GM20431 (cell line): ENCODE data around the gene ANKLE1.
"Not testable (repeated sequence)": the region's sequence is repeated elsewhere in the genome, so short reads cannot be mapped to it uniquely, and the experiment has no call there.

Source experiments
- in situ Hi-C: fragments of 300-500 bp; cut with MseI, MboI; formaldehyde crosslinking; loops from one replicate; pipeline ENCODE4 v1.15.0; 2020; ENCODE audit warnings: low sequenced_read_pairs; ENCODE audit not compliant: unreplicated experiment

ANKLE1 gene

DNA sequence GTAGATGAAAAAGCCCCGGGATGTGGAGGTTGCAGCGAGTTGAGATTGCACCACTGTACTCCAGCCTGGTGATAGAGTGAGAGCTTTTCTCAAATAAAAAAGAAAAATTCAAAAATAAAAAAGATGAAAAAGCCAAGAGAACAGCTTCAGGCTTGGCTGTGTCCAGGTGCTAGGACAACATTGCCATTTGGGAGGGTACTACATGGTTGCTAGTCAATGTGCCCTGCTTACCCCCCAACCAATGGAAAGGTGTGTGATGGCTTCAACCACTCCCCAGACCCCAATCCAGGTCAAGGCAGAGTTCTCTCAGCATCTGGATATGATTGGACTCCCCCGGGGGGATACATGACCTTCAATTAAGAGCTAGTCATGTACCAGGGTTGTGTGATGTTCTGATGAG, 2.3 kb upstream of the ANKLE1 start:
- in situ Hi-C loops: no loop called here

DNA sequence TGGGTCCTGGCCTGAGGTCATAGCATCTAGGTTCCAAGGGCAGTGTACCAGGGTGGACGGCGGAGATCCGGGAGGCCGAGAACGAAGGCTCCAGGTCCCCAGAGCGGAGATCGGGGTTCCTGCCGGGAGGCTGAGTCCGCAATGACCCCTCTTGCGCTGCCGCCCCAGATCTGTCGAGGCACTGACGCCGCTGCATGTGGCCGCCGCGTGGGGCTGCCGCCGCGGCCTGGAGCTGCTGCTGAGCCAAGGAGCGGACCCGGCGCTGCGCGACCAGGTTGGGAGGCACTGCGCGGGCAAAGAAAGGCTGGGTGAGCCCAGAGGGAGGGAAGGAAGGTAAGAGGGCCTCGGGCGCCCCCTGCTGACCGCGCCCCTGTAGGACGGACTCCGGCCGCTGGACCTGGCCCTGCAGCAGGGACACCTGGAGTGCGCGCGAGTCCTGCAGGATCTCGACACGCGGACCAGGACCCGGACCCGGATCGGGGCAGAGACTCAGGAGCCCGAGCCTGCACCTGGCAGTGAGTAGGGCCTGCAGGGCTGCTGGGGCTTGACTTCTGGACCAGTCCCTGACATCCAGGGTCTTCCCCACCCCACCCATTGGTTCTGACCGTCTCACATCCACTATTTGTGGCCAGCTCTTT, 906 bp downstream of the ANKLE1 start:
- in situ Hi-C loops: no loop called here

DNA sequence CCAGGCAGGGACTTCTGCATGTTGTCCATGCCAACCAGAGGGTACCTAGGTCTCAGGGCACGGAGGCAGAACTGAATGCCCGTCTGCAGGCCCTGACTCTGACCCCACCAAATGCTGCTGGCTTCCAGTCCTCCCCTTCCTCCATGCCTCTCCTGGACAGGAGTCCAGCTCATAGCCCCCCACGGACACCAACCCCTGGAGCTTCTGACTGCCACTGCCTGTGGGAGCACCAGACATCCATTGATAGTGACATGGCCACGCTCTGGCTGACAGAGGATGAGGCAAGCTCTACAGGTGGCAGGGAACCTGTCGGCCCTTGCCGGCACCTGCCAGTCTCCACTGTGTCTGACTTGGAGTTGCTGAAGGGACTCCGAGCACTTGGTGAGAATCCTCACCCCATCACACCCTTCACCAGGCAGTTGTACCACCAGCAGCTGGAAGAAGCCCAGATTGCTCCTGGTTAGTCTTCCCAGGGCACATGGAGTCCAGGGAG, 1.8 kb downstream of the ANKLE1 start:
- in situ Hi-C loops: no loop called here

DNA sequence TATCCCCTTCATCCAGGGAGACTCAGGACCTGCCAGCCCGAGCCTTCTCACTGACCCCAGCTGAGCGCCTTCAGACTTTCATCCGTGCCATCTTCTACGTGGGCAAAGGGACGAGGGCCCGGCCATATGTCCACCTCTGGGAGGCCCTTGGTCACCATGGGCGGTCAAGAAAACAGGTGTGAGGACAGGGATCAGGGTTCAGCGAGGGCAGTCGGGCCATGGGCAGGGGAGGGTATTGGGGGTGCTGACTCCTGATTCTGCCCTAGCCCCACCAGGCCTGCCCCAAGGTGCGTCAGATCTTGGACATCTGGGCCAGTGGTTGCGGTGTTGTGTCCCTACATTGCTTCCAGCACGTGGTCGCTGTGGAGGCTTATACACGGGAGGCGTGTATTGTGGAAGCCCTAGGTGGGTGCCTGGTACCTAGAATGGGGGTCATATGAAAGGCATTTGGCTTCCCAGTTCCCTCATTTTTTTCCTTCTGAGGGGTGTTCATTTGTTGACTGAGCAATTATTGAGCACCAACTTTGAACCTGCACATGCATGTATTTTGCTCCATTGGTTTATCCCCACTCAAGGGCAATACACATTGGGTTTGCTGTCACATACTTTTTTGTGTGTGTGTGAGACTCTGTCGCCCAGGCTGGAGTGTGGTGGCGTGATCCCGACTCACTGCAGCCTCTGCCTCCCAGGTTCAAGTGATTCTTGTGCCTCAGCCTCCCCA, 3.9 kb downstream of the ANKLE1 start:
- in situ Hi-C loops: no loop called here

DNA sequence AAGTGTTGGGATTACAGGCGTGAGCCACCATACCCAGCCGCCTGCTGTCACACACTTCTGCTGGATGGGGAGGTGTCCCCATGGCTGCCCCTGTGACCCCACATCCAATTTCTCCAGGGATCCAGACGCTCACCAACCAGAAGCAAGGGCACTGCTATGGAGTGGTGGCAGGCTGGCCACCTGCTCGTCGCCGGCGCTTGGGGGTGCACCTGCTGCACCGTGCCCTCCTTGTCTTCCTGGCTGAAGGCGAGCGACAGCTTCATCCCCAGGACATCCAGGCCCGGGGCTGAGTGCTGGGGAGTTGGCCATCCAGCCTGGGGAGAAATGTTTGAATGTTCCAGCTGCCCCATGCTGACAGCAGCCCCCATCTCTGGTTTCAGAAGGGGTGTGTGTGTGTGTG, 4.6 kb downstream of the ANKLE1 start:
- in situ Hi-C loops: no loop called here

DNA sequence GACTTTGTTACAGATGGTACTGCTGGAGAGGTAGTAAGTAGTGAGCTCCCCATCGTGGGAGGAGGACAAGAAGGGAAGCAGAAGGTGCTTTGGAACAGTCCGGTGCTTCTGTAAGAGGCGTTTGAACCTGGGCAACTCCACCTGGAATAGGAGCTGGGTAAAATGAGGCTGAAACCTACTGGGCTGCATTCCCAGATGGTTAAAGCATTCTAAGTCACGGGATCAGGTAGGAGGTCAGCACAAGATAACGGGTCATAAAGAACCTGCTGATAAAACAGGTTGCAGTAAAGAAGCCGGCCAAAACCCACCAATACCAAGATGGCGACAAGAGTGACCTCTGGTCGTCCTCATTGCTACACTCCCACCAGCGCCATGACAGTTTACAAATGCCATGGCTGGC, 5.1 kb downstream of the ANKLE1 start:
- in situ Hi-C loops: no loop called here

DNA sequence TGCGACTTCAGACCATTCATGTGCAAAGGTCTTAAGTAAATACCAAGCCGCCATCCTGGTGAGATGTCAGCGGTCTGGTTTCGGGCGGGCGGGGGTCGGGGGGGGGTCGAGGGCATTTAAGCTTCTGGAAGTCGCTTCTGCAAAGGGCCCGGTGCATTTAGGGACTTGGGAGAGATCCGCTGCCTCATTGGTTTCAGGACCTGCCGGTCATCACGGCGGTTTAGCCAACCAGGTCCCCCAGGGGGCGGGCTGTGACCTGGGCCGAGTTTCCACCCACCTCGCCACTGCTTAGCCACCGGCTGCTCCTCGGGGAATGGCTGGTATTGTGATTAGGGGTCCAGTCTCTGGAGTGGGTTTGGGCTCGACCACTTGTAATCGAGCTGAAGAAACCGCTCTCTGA, 7.8 kb downstream of the ANKLE1 start:
- in situ Hi-C loops: no loop called here

DNA sequence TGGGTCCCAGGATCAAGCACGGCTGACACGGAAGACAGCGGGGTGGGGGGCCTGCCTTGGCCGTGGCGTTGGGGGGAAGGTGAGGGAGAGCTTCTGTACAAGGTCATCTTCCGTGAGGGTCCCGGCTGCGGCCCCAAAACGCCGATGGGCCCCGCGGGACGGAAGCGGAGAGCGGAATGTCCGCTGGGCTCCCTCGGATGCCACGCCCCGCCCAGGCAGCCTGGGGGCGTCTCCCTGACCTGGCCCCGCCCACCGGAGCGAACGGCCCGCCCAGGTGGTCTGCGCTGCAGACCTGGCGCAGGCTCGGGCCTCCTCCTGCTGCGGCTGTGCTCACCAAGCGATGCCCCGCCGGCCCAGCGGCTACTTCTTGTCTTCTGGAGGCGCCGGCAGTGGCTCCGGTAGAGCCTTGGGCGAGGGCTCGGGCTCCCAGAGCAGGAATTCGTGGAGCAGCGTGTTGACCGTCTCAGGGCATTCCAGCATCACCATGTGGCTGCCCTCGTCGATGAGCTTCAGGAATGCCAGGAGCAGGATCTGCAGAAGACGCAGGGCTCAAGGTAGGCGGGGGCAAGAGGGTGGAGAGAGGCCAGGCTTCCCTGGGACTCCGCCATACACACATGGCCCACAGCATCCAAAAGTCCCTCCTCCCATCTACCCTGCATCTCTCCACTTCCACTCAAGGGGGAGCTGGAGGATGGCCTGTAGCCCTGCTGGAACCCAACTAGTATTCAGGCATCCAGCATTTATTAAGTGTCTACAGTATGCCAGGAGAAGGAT, 10.8 kb downstream of the ANKLE1 start:
- in situ Hi-C loops: no loop called here

DNA sequence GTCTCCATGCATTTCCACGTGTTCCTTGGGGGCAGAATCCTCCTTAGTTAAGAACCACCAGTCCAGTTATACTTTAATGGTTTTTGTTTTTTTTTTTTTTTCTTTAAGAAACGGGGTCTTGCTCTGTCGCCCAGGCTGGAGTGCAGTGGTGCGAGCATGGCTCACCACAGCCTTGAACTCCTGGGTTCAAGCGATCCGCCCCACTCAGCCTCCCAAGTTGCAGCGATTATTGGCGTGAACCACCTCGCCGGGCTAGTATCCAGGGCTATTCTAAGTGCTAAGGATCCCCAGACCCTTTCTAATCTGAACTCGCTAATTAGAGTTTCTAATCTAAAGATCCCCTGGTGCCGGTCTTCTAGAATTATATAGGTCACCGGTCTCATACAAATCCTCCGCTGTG, 11.9 kb downstream of the ANKLE1 start:
- in situ Hi-C loops: no loop called here

DNA sequence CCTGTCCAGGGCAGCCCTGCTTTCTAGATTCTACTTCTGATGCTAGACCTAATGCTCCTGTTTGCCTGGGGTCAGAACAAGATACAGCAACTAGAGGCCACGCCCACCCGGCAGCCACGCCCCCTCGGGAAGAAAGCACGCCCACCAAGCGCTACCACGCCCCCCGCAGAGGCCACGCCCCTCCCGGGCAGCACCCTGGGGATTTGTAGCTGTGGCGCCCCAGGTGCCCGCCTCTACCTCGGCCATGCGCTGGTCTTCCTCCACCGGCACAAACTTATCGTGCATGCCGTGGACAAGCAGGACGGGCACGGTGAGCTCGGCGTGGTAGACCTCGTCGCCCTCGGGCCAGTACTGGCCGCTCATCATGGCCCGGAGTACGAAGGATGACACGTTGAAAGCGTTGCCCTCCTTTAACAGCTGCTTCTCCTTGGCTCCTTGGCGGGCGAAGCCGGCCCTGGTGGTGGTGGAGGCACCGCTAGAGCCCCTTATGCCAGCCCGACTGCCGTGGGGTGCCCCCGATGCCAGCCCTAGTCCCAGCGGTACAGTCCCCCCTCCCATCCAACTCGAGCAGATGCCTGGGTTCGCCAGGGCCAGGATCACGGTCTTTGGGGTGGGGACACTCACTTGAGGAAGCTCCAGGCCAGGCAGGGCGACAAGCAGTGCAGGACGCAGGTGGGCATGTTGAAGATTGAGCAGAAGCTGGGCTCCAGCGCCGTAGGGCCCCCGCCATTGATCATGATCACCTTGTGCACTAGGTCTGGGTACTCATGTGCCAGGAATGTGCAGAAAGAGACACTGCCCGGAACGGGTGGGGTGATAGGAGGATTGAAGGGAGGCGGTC, 12.6 kb downstream of the ANKLE1 start:
- in situ Hi-C loops: no loop called here

DNA sequence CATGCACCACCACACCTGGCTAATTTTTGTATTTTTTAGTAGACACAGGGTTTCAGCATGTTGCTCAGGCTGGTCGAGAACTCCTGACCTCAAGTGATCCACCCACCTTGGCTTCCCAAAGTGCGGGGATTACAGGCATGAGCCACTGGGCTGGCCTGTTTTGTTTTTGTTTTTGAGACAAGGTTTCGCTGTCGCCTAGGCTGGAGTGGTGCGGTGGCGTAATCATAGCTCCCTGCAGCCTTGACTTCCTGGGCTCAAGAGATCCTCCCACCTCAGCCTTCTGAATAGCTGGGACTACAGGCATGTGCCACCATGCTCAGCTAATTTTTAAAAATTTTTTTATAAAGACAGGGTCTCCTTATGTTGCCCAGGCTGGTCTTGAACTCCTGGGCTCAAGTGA, 13.8 kb downstream of the ANKLE1 start:
- in situ Hi-C loops: not testable (repeated sequence)

DNA sequence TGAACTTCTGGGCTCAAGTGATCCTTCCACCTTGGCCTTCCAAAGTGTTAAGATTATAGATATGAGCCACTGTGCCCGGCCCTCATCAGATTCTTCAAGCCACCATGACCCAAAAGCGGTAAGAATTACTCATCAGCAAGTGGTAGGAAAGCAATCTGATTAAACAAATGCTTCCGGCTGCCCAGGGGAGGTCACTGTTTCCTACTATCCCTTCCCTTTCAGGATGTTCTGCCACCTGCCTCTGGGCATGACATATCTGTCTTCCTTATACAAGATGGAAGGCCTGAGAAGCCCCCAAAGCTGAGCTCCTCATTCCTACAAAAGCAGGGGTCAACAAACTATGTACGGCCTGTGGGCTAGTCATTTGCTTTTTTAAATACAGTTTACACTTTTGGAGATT, 14.6 kb downstream of the ANKLE1 start:
- in situ Hi-C loops: no loop called here

DNA sequence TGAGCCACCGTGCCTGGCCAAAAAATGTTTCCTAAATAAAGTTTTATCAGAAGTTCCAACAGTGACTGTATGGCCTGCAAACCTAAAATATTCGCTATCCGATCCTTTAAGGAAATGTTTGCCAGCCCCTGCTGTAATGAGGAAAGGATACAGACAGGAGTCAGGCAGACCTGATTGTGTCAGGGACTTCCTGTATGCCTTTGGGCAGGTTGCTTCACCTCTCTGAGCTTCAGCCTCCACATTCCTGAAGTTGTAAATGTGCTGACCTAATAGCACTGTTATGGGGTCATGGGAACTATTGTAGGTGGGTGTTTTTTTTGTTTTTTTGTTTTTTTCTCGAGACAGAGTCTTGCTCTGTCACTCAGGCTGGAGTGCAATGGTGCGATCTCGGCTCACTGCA, 15.3 kb downstream of the ANKLE1 start:
- in situ Hi-C loops: no loop called here

DNA sequence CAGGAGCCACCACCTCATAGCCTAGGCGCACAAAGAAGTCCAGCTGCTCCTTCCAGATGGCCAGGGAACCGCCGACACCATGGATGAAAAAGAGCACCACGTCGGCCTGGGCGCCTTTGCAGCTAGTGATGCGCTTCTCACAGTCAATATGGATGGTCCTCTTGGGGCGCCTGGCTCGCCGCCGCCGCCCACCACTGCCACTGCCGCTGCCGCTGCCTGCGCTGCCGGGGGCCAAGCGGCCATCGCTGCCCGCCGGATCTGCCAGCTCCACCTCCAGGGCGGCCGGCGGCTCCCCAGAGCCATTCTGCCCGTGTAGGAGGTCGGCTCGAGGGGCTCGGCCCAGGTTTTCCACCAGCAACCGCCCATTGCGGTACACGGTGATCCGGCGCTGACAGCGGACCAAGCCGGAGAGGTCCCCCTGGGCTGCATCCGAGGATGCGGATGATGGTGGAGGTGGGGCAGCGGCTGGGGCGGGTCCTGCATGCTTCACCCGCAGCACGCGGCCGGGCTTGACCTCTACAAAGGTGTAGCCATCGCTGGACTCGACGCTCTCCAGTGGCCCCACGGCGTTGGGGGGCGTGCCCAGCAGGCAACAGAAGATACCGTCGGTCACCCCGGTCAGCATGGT, 19.4 kb downstream of the ANKLE1 start:
- in situ Hi-C loops: no loop called here

DNA sequence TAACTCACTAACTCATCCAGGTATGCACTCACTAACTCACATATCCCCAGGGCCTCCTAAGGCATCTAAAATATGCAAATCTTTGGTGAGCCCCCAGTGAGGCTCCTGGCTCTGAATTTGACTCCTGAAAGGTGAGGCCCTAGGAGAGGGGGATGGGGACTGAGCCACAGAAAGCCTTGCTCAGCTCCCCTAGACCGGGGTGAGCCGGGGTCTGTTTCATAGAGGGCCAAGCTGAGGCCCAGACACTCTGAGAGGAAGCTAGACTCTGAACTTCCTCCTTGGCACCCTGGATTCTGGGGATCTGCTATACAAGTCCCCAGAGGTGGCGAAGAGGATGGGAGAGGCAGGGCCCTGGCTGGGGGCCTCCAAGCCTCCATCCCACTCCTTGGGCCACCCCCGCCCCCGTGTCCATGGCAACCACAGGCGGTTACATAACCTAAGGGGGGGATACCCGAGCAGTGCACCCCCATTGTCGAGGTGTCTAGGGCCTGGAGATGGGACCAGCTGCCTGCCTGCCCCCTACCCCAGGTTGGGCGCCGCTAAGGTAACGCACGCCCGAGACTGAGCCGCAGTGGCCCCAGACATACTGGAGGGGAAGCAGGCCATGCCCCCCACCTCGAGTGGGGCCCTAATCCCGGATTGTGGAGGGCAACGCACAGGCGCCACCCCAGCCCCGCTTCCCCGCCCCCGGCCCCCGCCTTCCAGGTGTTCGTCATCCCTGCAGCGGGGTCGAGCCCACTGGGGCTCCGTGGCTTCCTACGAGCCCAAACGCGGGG, 20.9 kb downstream of the ANKLE1 start:
- in situ Hi-C loops: no loop called here

DNA sequence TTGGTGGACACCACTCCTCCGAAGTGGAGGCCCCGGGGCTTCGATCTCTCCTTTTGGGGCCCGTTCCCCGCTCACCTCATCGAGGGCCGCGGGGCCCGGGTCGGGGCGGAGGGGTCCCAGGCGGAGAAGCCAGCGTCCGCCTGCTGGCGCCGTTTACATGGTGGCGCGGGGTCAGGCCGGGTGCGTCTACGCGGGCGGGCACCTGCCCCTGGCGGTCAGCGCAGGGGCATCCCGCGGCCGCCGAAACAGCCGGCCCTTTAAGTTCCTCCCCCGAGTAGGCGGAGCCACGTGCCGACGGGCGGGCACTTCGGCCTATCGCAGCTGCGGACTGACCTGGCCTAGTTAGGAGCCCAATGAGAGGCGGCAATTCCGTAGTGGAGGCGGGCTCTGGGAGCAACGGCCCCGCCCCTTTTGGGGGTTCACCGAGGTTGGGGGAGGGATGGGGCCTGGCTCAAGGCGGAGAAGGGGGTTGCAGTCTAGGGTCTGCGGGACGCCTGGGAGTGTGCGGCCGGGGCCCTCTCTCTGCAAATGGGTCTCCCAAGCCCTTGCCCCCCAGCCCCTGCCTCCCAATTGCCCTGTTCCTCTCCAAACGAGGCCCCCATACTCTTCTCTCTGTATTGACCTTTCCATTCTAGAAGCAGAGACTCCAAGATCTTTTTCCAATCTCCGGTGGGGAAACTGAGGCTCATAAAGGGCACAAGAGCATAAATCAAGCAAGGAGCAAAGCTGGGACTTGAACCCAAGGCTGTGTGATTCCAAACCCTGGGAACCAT, 21.7 kb downstream of the ANKLE1 start, which contains the start of gene ABHD8:
TSS of gene ABHD8 (minus strand) at position 259 of the 773 bp plus-strand sequence. CDS start 1,809 bp downstream, outside the sequence.
- in situ Hi-C loops: no loop called here

DNA sequence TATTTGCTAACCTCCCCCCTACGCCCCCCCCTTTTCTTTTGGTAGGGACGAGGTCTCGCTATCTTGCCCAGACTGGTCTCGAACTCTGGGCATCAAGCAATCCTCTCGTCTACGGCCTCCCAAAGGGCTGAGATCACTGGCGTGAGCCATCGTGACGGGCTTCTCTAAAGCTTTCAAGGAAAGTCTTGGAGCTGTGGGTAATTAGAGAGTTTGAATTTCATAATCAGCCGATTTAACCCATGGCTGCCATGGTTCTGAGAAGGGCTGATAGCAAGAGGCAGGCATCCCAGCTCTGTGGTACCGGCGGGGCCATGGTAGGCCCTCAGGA, 22.2 kb downstream of the ANKLE1 start:
- in situ Hi-C loops: no loop called here
